Suprapubic skin (tissue), 3 donors: ENCODE measurements around the gene ULK4.

Experiments
- CTCF ChIP-seq, 2 donors: fragments of 200-600 bp in 1 of 2; fragments of 450-650 bp in 1 of 2; sonication (generic) in 1 of 2; IDR thresholded peaks; one replicate each; pipeline ENCODE4 v1.5.1; 2016 to 2019; ENCODE audit warnings: antibody characterized with exemption in 2 of 2, mild to moderate bottlenecking in 1 of 2, moderate library complexity in 1 of 2
- EP300 ChIP-seq: sonication (generic); formaldehyde crosslinking; IDR thresholded peaks from one replicate; pipeline ENCODE4 v1.6.1; 2017; ENCODE audit warnings: antibody characterized with exemption
- POLR2A ChIP-seq, 2 donors: fragments of 450-650 bp; IDR thresholded peaks; one replicate each; pipeline ENCODE4 v1.6.1; 2017; ENCODE audit warnings: antibody characterized with exemption in 2 of 2, mild to moderate bottlenecking in 2 of 2, moderate library complexity in 2 of 2

- no peak for TF ChIP-seq CTCF (IDR thresholded peaks at IDR 0.05)
- TF ChIP-seq POLR2A (IDR thresholded peaks at IDR 0.05) = no peak
- no peak for TF ChIP-seq EP300
Observed at GRCh38 chr3:41295740-41296139, 666.2 kb downstream of the ULK4 start.
